Thyroid gland (tissue), 4 donors: ENCODE measurements around the gene CASS4.

Source experiments
- POLR2A ChIP-seq, 2 donors: fragments of 450-650 bp; IDR thresholded peaks; one replicate each; pipeline ENCODE4 v1.6.1; 2017; ENCODE audit warnings: antibody characterized with exemption in 2 of 2, mild to moderate bottlenecking in 2 of 2, moderate library complexity in 1 of 2
- TF ChIP-seq, protein P1 (sequence below), 6 experiments: fragments of 200-600 bp in 3 of 6; fragments of 450-650 bp in 3 of 6; sonication (generic) in 3 of 6; IDR thresholded peaks; one replicate each; pipeline ENCODE4 v1.5.1; 2016 to 2019; ENCODE audit warnings: antibody characterized with exemption in 6 of 6, mild to moderate bottlenecking in 2 of 6, inconsistent platforms in 1 of 6, moderate library complexity in 1 of 6

DNA sequence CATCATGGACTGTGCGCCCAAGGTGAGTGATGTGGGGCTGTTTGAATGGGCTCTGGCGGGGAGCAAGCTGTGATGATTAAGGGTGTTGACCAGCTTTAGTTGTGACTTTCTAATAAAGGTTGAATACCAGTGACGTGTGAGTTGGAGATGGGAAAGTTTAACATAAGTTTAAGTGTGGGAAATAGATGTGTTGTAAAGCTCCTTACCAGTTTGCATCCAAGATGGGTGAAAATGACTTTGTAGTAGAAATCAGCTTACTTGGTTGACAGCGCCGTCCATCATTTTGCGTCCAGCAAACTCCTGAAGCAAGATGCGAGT, 372 bp downstream of the CASS4 start:
- TF ChIP-seq, protein P1, sequence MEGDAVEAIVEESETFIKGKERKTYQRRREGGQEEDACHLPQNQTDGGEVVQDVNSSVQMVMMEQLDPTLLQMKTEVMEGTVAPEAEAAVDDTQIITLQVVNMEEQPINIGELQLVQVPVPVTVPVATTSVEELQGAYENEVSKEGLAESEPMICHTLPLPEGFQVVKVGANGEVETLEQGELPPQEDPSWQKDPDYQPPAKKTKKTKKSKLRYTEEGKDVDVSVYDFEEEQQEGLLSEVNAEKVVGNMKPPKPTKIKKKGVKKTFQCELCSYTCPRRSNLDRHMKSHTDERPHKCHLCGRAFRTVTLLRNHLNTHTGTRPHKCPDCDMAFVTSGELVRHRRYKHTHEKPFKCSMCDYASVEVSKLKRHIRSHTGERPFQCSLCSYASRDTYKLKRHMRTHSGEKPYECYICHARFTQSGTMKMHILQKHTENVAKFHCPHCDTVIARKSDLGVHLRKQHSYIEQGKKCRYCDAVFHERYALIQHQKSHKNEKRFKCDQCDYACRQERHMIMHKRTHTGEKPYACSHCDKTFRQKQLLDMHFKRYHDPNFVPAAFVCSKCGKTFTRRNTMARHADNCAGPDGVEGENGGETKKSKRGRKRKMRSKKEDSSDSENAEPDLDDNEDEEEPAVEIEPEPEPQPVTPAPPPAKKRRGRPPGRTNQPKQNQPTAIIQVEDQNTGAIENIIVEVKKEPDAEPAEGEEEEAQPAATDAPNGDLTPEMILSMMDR (IDR thresholded peaks at IDR 0.05) = no peak
- no peak for TF ChIP-seq POLR2A (IDR thresholded peaks at IDR 0.05)
